ENCODE measurements around the gene OSBPL6. TPM values are rescaled to one million over a fixed set of nuclear protein-coding genes. Genes with fewer than 3 reads are reported as not detected.

The OSBPL6 gene
- total RNA-seq, 1 experiment from 2014 or later, result 2.3 TPM

DNA sequence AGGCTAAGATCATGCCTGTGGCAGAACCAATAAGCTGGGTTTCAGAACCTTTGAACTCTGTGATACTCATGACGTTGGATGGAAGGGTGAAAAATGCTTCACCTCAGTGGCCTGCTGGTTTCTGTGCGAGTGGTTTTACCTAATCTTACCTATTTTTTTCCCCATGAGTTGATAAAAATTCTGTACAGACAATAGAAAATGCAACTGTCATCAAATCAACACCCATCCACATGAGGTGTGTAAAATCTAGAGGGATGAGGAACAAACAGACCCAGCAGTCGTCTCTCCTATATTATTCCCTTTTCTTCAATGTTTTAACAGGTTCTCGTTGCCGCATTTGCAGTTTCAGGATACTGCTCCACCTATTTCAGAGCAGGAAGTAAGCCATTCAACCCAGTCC lies 189.4 kb downstream of the OSBPL6 start:
- Mint-ChIP-seq H3K9me3 (ENCODE audit: low read depth, unreplicated experiment) (no peaks in the 10 kb centered on the region), H3K4me3 (ENCODE audit: low read depth, unreplicated experiment) (no peak overlapping the region), H3K27me3 (ENCODE audit: unreplicated experiment) (no peaks in the 10 kb centered on the region), H3K4me1 (ENCODE audit: low read depth, unreplicated experiment) (no peaks in the 10 kb centered on the region), H3K27ac (ENCODE audit: unreplicated experiment) (no peak overlapping the region), H3K36me3 (ENCODE audit: insufficient read depth, unreplicated experiment) (no peaks in the 10 kb centered on the region)
- TF ChIP-seq, protein P1, sequence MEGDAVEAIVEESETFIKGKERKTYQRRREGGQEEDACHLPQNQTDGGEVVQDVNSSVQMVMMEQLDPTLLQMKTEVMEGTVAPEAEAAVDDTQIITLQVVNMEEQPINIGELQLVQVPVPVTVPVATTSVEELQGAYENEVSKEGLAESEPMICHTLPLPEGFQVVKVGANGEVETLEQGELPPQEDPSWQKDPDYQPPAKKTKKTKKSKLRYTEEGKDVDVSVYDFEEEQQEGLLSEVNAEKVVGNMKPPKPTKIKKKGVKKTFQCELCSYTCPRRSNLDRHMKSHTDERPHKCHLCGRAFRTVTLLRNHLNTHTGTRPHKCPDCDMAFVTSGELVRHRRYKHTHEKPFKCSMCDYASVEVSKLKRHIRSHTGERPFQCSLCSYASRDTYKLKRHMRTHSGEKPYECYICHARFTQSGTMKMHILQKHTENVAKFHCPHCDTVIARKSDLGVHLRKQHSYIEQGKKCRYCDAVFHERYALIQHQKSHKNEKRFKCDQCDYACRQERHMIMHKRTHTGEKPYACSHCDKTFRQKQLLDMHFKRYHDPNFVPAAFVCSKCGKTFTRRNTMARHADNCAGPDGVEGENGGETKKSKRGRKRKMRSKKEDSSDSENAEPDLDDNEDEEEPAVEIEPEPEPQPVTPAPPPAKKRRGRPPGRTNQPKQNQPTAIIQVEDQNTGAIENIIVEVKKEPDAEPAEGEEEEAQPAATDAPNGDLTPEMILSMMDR (IDR thresholded peaks at IDR 0.05; ENCODE audit: unreplicated experiment), result no peak
- BruUV-seq (replicated peaks), result no TSS peak
- CTCF ChIA-PET, result no interaction called here
- intact Hi-C loops (cut with micrococcal nuclease; ENCODE audit: unreplicated experiment), result no loop called here
- DNase-seq, result no peak

DNA sequence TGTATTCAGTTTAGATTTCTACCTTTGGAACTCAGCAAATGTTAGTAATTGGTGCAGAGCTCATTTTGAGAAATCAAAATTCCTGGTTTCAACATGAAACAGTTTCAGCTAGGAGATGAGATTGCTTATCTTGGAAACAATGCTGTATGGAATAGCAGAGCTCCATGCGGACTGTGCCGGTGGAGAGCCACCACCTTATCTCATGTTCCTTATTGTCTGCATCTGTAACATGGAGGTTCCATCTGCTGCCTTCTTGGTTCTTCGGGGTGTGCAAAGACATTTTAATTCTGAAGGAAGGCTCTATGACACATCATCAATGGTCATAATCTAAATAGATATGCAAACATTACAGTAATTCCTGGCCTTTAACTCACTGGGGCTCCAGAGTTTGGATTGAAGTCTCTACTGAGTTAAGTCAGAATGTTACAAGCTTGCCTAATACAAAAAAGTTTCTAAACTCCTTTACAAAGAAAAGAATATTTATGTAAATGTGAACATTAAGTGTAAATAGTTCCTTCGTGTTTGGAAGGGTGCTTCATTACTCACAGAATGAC lies 191.4 kb downstream of the OSBPL6 start:
- intact Hi-C loops (cut with micrococcal nuclease; ENCODE audit: unreplicated experiment), result no loop called here
- H3K9me3 Mint-ChIP-seq (ENCODE audit: low read depth, unreplicated experiment), result no peaks in the 10 kb centered on the region
- TF ChIP-seq, protein P1 (IDR thresholded peaks at IDR 0.05; ENCODE audit: unreplicated experiment), result no peak
- H3K36me3 Mint-ChIP-seq (ENCODE audit: insufficient read depth, unreplicated experiment), result no peaks in the 10 kb centered on the region
- no peaks in the 10 kb centered on the region for H3K4me1 Mint-ChIP-seq (ENCODE audit: low read depth, unreplicated experiment)
- CTCF ChIA-PET, result no interaction called here
- H3K4me3 Mint-ChIP-seq (ENCODE audit: low read depth, unreplicated experiment), result no peak overlapping the region
- no peak overlapping the region for H3K27ac Mint-ChIP-seq (ENCODE audit: unreplicated experiment)
- no TSS peak for BruUV-seq (replicated peaks)
- no peak for DNase-seq
- H3K27me3 Mint-ChIP-seq (ENCODE audit: unreplicated experiment), result no peaks in the 10 kb centered on the region

DNA sequence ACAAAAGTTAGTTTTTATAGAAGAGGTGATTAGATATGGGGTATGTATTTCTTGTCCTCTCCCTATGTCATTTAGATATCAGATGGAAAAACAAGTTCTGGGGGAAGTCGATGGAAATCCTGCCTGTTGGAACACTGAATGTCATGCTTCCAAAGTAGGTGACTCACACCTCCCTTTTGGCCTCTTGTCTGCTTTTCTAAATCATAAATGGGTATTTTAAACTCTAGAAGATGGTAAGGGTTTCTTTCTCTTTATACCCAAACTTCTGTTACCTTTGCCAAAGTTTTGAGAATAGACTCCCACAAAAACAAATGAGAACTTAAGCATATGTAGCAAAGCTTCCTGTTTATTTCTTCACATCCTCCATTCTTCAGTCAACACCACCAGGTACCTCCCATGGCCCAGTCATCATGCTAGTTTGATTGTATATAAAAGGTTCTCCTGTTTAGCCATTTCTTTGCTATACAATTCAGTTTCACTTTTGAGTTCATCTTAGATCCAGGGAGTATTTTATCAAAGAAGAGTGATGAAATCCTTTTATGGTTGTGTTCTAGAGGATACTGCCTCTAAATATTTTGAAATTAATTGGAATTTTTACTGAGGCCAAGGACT lies 192.8 kb downstream of the OSBPL6 start:
- intact Hi-C loops (cut with micrococcal nuclease; ENCODE audit: unreplicated experiment), result no loop called here
- TF ChIP-seq, protein P1 (IDR thresholded peaks at IDR 0.05; ENCODE audit: unreplicated experiment), result no peak
- Mint-ChIP-seq H3K9me3 (ENCODE audit: low read depth, unreplicated experiment) (no peaks in the 10 kb centered on the region), H3K27me3 (ENCODE audit: unreplicated experiment) (no peaks in the 10 kb centered on the region), H3K4me3 (ENCODE audit: low read depth, unreplicated experiment) (no peak overlapping the region), H3K4me1 (ENCODE audit: low read depth, unreplicated experiment) (no peaks in the 10 kb centered on the region), H3K27ac (ENCODE audit: unreplicated experiment) (no peak overlapping the region), H3K36me3 (ENCODE audit: insufficient read depth, unreplicated experiment) (no peaks in the 10 kb centered on the region)
- no peak for DNase-seq
- CTCF ChIA-PET, result no interaction called here
- no TSS peak for BruUV-seq (replicated peaks)

DNA sequence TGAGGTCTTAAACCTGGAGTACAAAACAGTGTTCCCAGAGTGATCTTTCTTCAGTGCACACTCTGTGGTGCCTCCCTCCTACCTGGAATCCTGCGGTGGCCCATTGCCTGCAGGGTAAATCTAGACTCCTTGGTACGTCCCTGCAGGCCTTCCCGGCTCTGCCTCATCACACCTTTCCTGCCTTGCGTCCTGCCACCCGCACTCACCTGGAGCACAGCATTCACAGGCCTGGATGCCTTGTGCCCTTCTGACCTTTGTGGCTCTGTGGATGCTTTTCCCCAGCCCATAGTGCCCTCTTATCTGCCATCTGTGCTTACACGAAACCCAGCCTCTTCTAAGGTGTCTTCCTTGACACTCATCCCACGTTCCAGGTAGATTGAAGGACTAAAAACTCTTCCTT lies 194.0 kb downstream of the OSBPL6 start:
- Mint-ChIP-seq H3K9me3 (ENCODE audit: low read depth, unreplicated experiment) (no peaks in the 10 kb centered on the region), H3K27ac (ENCODE audit: unreplicated experiment) (no peak overlapping the region), H3K4me1 (ENCODE audit: low read depth, unreplicated experiment) (no peaks in the 10 kb centered on the region), H3K27me3 (ENCODE audit: unreplicated experiment) (no peaks in the 10 kb centered on the region), H3K4me3 (ENCODE audit: low read depth, unreplicated experiment) (no peak overlapping the region), H3K36me3 (ENCODE audit: insufficient read depth, unreplicated experiment) (no peaks in the 10 kb centered on the region)
- intact Hi-C loops (cut with micrococcal nuclease; ENCODE audit: unreplicated experiment), result no loop called here
- CTCF ChIA-PET, result no interaction called here
- no TSS peak for BruUV-seq (replicated peaks)
- DNase-seq, result no peak
- TF ChIP-seq, protein P1 (IDR thresholded peaks at IDR 0.05; ENCODE audit: unreplicated experiment), result no peak

Data from Calu3 (cell line).